NCI-H187 (cell line): Measurements from ENCODE around the gene TBC1D22A.

Experiments
- DNase-seq, 2 experiments: peaks; one replicate each; lab custom pipeline; 2025; lab: John Stamatoyannopoulos, UW

The TBC1D22A gene

DNA sequence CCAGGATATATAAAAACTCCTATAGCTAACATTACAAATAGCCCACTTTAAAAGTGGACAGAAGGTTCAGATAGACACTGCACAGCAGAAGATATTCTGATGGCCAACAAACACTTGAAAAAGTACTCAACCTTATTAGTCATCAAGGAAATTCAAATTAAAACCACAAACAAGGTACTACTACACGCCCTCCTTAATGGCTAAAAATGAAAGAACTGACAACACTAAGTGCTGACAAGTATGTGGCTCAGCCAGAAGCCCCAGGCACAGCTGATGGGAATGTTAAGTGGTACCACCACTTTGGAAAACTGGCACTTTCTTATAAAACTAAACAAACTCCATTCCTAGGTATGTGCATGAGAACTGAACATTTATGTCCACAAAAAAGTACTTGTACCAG lies 320.1 kb downstream of the TBC1D22A start:
- no peak for DNase-seq

- DNase-seq, result no peak
Measured at GRCh38 chr22:47083379-47083986, 321.0 kb downstream of the TBC1D22A start.

DNA sequence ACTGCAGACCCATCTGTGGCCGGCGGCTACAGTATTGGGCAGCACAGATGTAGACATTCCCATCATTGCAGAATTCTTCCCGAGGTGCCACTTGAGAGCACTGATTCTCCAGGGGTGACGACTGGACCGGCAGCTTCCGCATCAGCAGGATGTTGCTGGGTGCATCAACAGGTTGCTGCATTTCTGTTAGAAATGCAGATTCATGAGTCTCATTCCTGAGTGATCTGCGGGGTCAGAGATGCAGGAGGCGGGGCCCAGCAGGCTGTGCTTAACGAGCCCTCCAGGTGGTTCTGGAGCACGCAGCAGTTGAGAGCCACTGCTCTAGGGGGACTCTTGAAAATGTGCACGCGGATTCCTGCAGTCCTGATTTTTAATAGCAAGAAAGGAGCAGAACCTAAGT lies 321.8 kb downstream of the TBC1D22A start:
- DNase-seq, result no peak

- no peak for DNase-seq
Measured at GRCh38 chr22:47086596-47087248, 324.3 kb downstream of the TBC1D22A start.

GRCh38 chr22:47088480-47089158 lies 326.2 kb downstream of the TBC1D22A start:
- DNase-seq, result no peak

- no peak for DNase-seq
Measured at GRCh38 chr22:47089374-47089773, 326.9 kb downstream of the TBC1D22A start.

GRCh38 chr22:47089796-47090460 lies 327.5 kb downstream of the TBC1D22A start:
- DNase-seq, result no peak

DNA sequence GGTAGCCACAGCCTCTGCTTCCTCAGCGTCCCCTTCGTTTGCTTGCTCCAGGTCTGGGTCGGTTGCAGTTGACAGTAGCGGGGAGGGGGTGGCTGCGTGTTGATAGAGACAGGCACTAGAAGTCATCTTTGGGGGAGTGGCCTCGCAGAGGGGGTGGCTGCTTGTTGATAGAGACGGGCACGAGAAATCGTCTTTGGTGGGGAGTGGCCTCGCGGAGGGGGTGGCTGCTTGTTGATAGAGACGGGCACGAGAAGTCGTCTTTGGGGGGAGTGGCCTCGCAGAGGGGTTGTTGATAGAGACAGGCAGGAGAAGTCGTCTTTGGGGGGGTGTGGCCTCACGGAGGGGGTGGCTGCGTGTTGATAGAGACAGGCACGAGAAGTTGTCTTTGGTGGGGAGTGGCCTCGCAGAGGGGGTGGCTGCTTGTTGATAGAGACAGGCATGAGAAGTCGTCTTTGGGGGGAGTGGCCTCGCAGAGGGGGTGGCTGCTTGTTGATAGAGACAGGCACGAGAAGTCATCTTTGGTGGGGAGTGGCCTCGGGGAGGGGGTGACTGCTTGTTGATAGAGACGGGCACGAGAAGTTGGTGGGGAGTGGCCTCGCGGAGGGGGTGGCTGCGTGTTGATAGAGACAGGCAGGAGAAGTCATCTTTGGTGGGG lies 328.3 kb downstream of the TBC1D22A start:
- no peak for DNase-seq

DNA sequence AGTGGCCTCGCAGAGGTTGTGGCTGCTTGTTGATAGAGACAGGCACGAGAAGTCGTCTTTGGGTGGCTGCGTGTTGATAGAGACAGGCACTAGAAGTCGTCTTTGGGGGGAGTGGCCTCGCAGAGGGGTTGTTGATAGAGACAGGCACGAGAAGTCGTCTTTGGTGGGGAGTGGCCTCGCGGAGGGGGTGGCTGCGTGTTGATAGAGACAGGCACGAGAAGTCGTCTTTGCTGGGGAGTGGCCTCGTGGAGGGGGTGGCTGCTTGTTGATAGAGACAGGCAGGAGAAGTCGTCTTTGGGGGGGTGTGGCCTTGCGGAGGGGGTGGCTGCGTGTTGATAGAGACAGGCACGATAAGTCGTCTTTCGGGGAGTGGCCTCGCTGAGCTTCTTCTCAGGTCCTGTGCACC lies 328.8 kb downstream of the TBC1D22A start:
- DNase-seq, result no peak

GRCh38 chr22:47091921-47092700 lies 329.7 kb downstream of the TBC1D22A start:
- no peak for DNase-seq

DNA sequence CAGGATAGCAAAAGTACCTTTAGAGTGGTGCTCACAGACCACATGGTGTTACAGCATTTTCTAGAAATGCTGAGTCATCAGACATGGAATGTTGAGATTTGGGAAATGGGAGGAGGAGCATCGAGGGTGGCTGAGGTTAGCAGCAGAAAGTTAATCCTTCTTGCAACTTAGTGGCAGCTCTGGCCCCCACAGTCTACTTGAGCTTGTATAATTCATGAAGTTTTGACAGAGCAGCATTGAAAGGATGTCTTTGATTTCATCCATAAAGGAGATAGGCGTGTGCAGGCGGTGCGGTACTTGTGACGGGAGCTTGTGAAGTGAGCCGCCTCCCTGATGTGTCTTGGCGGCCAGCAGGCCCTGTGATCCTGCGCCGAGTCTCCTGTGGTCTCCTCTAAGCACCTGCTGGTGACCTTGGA lies 330.5 kb downstream of the TBC1D22A start:
- no peak for DNase-seq

DNA sequence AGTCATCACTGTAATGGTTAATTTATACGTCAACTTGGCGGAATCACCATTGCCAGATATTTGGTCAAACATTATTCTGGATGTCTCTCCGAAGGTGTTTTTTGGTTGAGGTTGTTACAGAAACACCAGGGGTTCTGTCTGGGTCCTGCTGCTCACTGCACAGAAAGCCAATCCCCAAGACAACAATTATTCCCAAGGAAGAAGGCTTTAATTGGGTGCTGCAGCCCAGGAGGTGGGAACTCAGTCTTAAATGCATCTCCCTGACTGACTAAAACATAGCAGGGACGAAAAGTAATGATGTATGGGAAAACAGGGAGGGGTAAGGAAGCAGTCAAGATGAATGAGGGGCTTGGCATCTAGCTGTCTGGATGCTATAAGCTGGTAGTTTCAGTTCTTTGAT lies 331.3 kb downstream of the TBC1D22A start:
- DNase-seq, result no peak

GRCh38 chr22:47094861-47095330 lies 332.4 kb downstream of the TBC1D22A start:
- DNase-seq, result no peak

DNA sequence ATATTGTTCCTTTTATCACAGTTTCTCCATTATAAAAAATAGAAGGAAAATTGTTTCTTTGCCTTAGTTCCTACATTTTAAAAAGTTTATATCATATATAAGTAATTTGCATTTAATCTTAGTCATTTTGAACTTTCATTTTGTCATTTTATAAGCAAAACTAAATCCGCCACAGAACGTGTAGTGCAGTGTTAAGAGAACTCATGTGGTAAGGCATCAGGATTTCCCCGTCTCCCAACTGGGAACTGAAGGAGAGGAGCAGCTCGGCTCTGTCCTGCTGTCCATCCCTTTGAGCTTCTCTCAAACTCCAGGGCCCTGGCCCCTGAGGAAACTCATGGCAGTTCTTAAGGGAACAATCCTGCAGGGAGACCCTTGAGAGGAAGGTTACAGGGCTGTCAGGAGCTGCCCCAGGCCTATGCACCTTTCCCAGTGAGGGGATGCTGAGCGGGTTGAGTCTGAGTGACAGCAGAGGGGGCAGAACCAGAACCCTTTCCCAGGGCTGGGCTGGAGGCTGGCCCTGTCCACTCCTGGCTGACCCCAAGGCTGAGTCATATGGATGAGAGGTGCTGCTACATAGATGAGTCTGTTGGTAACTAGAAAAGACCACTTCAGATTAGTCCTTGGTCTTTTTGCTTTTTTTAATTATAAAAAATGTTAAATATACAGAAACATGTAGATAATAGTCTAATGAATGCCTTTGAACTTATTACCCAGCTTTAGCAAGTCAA lies 333.1 kb downstream of the TBC1D22A start:
- DNase-seq, result no peak

DNA sequence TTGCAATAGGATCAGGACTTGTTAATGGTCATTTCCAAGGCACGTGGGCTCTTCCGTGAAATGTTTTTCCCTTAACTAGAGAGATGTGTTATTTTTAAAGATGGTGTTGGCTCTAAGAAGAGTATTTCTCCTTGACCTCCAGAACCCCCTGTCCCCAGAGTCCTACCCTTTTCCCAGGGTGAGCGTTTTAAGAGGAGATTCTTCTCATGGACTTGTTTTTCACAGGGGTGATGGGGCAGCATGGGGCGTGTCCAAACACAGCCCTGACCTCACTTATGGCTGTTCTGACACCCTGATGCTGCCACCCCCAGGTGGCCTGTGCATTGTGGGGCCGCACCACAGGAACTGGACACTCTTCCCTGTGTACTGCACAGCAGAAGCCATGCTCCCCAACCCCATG lies 335.7 kb downstream of the TBC1D22A start:
- no peak for DNase-seq

- no peak for DNase-seq
Measured at GRCh38 chr22:47098554-47098953, 336.1 kb downstream of the TBC1D22A start.

- DNase-seq, result no peak
Measured at GRCh38 chr22:47100019-47100418, 337.6 kb downstream of the TBC1D22A start.

DNA sequence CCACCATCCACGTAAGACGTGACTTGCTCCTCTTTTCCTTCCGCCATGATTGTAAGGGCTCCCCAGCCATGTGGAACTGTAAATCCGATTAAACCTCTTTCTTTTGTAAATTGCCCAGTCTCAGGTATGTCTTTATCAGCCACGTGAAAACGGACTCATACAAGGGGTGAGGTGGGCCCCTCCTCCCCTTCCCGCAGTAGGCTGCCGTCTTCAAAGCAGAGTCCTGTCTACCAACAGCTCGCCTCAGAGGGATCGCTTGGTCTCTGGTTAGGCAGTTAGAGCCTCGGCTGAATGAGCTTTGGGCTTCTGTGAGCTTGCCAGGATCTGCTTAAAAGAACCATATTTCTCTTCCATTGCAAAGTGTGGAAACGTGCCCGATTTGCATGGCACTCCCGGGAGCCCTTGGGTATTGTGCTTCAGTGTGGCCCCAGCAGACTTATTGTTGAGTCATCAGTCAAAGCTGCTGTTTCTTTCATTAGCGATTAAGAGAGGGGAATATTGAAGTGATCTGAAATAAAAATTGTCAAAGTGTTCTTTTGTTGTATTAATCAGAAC lies 338.3 kb downstream of the TBC1D22A start:
- DNase-seq, result no peak

GRCh38 chr22:47101321-47101885 lies 339.0 kb downstream of the TBC1D22A start:
- DNase-seq, result no peak

- no peak for DNase-seq
Measured at GRCh38 chr22:47102081-47102480, 339.6 kb downstream of the TBC1D22A start.
